ENCODE results near the gene TBX4. TPM values are rescaled to one million over a fixed set of nuclear protein-coding genes. Genes with fewer than 3 reads are reported as not detected.
"Not testable (repeated sequence)": the region's sequence is repeated elsewhere in the genome, so short reads cannot be mapped to it uniquely, and the experiment has no call there.

Gene TBX4
- total RNA-seq, 1 experiment from 2014 or later, result not detected

- Histone ChIP-seq H3K36me3 (ENCODE audit: insufficient read depth, low read length) (no peaks in the 10 kb centered on the region), H3K9ac (ENCODE audit: low read length) (no peak overlapping the region), H3K9me2 (replicated peaks; ENCODE audit: insufficient read depth, low read length) (no peaks in the 10 kb centered on the region), H3K4me2 (ENCODE audit: low read depth, low read length, poor library complexity, severe bottlenecking) (no peak overlapping the region), H2AFZ (ENCODE audit: low read length) (no peak overlapping the region), H4K20me1 (ENCODE audit: insufficient read depth, low read depth, low read length) (no peaks in the 10 kb centered on the region), H3K27ac (ENCODE audit: low read length) (no peak overlapping the region), H3K4me1 (ENCODE audit: low read length) (no peaks in the 10 kb centered on the region), H3K4me3 (ENCODE audit: low read length) (no peak overlapping the region), H3K79me2 (ENCODE audit: low read length) (no peaks in the 10 kb centered on the region), H3K9me3 (ENCODE audit: low read length) (no peaks in the 10 kb centered on the region), H3K27me3 (ENCODE audit: low read length) (no peaks in the 10 kb centered on the region)
- no peak for DNase-seq
Measured at GRCh38 chr17:61444831-61445230, 7.4 kb upstream of the TBX4 start.

GRCh38 chr17:61447358-61447757 lies 4.9 kb upstream of the TBX4 start:
- no peak overlapping the region for H3K4me2 ChIP-seq (ENCODE audit: low read depth, low read length, poor library complexity, severe bottlenecking)
- H3K27me3 ChIP-seq (ENCODE audit: low read length), result no peaks in the 10 kb centered on the region
- no peak overlapping the region for H3K4me3 ChIP-seq (ENCODE audit: low read length)
- no peak overlapping the region for H3K27ac ChIP-seq (ENCODE audit: low read length)
- no peaks in the 10 kb centered on the region for H3K9me2 ChIP-seq (replicated peaks; ENCODE audit: insufficient read depth, low read length)
- H3K4me1 ChIP-seq (ENCODE audit: low read length), result no peaks in the 10 kb centered on the region
- no peaks in the 10 kb centered on the region for H4K20me1 ChIP-seq (ENCODE audit: insufficient read depth, low read depth, low read length)
- no peaks in the 10 kb centered on the region for H3K79me2 ChIP-seq (ENCODE audit: low read length)
- no peak overlapping the region for H2AFZ ChIP-seq (ENCODE audit: low read length)
- H3K36me3 ChIP-seq (ENCODE audit: insufficient read depth, low read length), result no peaks in the 10 kb centered on the region
- no peak overlapping the region for H3K9ac ChIP-seq (ENCODE audit: low read length)
- no peak for DNase-seq
- no peaks in the 10 kb centered on the region for H3K9me3 ChIP-seq (ENCODE audit: low read length)

- Histone ChIP-seq H3K4me1 (ENCODE audit: low read length) (no peaks in the 10 kb centered on the region), H3K4me2 (ENCODE audit: low read depth, low read length, poor library complexity, severe bottlenecking) (no peak overlapping the region), H3K4me3 (ENCODE audit: low read length) (no peak overlapping the region), H3K9me3 (ENCODE audit: low read length) (no peaks in the 10 kb centered on the region), H3K9me2 (replicated peaks; ENCODE audit: insufficient read depth, low read length) (no peaks in the 10 kb centered on the region), H4K20me1 (ENCODE audit: insufficient read depth, low read depth, low read length) (no peaks in the 10 kb centered on the region), H2AFZ (ENCODE audit: low read length) (no peak overlapping the region), H3K79me2 (ENCODE audit: low read length) (no peaks in the 10 kb centered on the region), H3K27me3 (ENCODE audit: low read length) (no peaks in the 10 kb centered on the region), H3K36me3 (ENCODE audit: insufficient read depth, low read length) (no peaks in the 10 kb centered on the region), H3K9ac (ENCODE audit: low read length) (no peak overlapping the region), H3K27ac (ENCODE audit: low read length) (no peak overlapping the region)
- no peak for DNase-seq
Measured at GRCh38 chr17:61448042-61448441, 4.2 kb upstream of the TBX4 start.

- not testable (repeated sequence) for H3K4me1 ChIP-seq (ENCODE audit: low read length); H4K20me1 ChIP-seq (ENCODE audit: insufficient read depth, low read depth, low read length); H3K4me2 ChIP-seq (ENCODE audit: low read depth, low read length, poor library complexity, severe bottlenecking); H3K9me3 ChIP-seq (ENCODE audit: low read length); H3K79me2 ChIP-seq (ENCODE audit: low read length); H3K9me2 ChIP-seq (replicated peaks; ENCODE audit: insufficient read depth, low read length); H3K9ac ChIP-seq (ENCODE audit: low read length); DNase-seq; H2AFZ ChIP-seq (ENCODE audit: low read length); H3K4me3 ChIP-seq (ENCODE audit: low read length); H3K27ac ChIP-seq (ENCODE audit: low read length); H3K36me3 ChIP-seq (ENCODE audit: insufficient read depth, low read length); H3K27me3 ChIP-seq (ENCODE audit: low read length)
Measured at GRCh38 chr17:61449140-61449539, 3.1 kb upstream of the TBX4 start.

- no peaks in the 10 kb centered on the region for H3K9me3 ChIP-seq (ENCODE audit: low read length)
- H3K27me3 ChIP-seq (ENCODE audit: low read length), result no peaks in the 10 kb centered on the region
- H3K4me2 ChIP-seq (ENCODE audit: low read depth, low read length, poor library complexity, severe bottlenecking), result no peak overlapping the region
- no peaks in the 10 kb centered on the region for H4K20me1 ChIP-seq (ENCODE audit: insufficient read depth, low read depth, low read length)
- H2AFZ ChIP-seq (ENCODE audit: low read length), result no peak overlapping the region
- no peaks in the 10 kb centered on the region for H3K4me1 ChIP-seq (ENCODE audit: low read length)
- H3K79me2 ChIP-seq (ENCODE audit: low read length), result no peaks in the 10 kb centered on the region
- H3K4me3 ChIP-seq (ENCODE audit: low read length), result no peak overlapping the region
- H3K9me2 ChIP-seq (replicated peaks; ENCODE audit: insufficient read depth, low read length), result no peaks in the 10 kb centered on the region
- H3K9ac ChIP-seq (ENCODE audit: low read length), result no peak overlapping the region
- no peak overlapping the region for H3K27ac ChIP-seq (ENCODE audit: low read length)
- no peak for DNase-seq
- no peaks in the 10 kb centered on the region for H3K36me3 ChIP-seq (ENCODE audit: insufficient read depth, low read length)
Measured at GRCh38 chr17:61449707-61450640, 2.2 kb upstream of the TBX4 start.

GRCh38 chr17:61450641-61451537 lies 1.3 kb upstream of the TBX4 start:
- no peak for DNase-seq
- Histone ChIP-seq H3K36me3 (ENCODE audit: insufficient read depth, low read length) (no peaks in the 10 kb centered on the region), H3K9me2 (replicated peaks; ENCODE audit: insufficient read depth, low read length) (no peaks in the 10 kb centered on the region), H3K4me3 (ENCODE audit: low read length) (no peak overlapping the region), H3K79me2 (ENCODE audit: low read length) (no peaks in the 10 kb centered on the region), H3K27ac (ENCODE audit: low read length) (no peak overlapping the region), H3K9ac (ENCODE audit: low read length) (no peak overlapping the region), H4K20me1 (ENCODE audit: insufficient read depth, low read depth, low read length) (no peaks in the 10 kb centered on the region), H3K27me3 (ENCODE audit: low read length) (no peaks in the 10 kb centered on the region), H3K9me3 (ENCODE audit: low read length) (no peaks in the 10 kb centered on the region), H3K4me1 (ENCODE audit: low read length) (no peaks in the 10 kb centered on the region), H2AFZ (ENCODE audit: low read length) (no peak overlapping the region), H3K4me2 (ENCODE audit: low read depth, low read length, poor library complexity, severe bottlenecking) (no peak overlapping the region)

GRCh38 chr17:61451538-61452300 lies 503 bp upstream of the TBX4 start:
- Histone ChIP-seq H3K27me3 (ENCODE audit: low read length) (no peaks in the 10 kb centered on the region), H3K4me1 (ENCODE audit: low read length) (no peaks in the 10 kb centered on the region), H2AFZ (ENCODE audit: low read length) (no peak overlapping the region), H3K27ac (ENCODE audit: low read length) (no peak overlapping the region), H3K79me2 (ENCODE audit: low read length) (no peaks in the 10 kb centered on the region), H3K4me3 (ENCODE audit: low read length) (no peak overlapping the region), H3K36me3 (ENCODE audit: insufficient read depth, low read length) (no peaks in the 10 kb centered on the region), H3K4me2 (ENCODE audit: low read depth, low read length, poor library complexity, severe bottlenecking) (no peak overlapping the region), H3K9me2 (replicated peaks; ENCODE audit: insufficient read depth, low read length) (no peaks in the 10 kb centered on the region), H4K20me1 (ENCODE audit: insufficient read depth, low read depth, low read length) (no peaks in the 10 kb centered on the region), H3K9me3 (ENCODE audit: low read length) (no peaks in the 10 kb centered on the region), H3K9ac (ENCODE audit: low read length) (no peak overlapping the region)
- no peak for DNase-seq
